ENCODE data around the gene APAF1. TPM values are rescaled to one million over a fixed set of nuclear protein-coding genes. Genes with fewer than 3 reads are reported as not detected.

The APAF1 gene
- total and polyA plus RNA-seq, 9 of the 15 experiments (the other 6 are each of a cell fraction or from before 2014, with no cell fraction given) = 5.1 to 15.7 (median 9.9) TPM

- 88% methylated on average over 2 of the region's 2 CpGs for WGBS (ENCODE audit: insufficient coverage, low coverage, missing lambda C conversion rate)
- Histone ChIP-seq H3K4me1 (replicated peaks in 1 of 2; ENCODE audit: control insufficient read depth in 2 of 2, insufficient read depth in 2 of 2, low read length in 2 of 2) (no peaks in the 10 kb centered on the region), H3K4me3 (no peak overlapping the region), H3K79me2 (ENCODE audit: control insufficient read depth, insufficient read depth, low read length) (peaks cover 32% of the 10 kb centered on the region), H4K20me1 (replicated peaks; ENCODE audit: control insufficient read depth, insufficient read depth, low read length) (no peaks in the 10 kb centered on the region), H3K9ac (ENCODE audit: insufficient read depth in 1 of 2, low read depth in 2 of 2, low read length in 2 of 2) (no peak overlapping the region), H3K9me3 (replicated peaks; ENCODE audit: control insufficient read depth, insufficient read depth, low read depth, low read length) (no peaks in the 10 kb centered on the region), H3K9me1 (ENCODE audit: control insufficient read depth, insufficient read depth, low read length) (no peaks in the 10 kb centered on the region), H2AFZ (ENCODE audit: low read depth, low read length) (no peak overlapping the region), H3K27me3 (ENCODE audit: control insufficient read depth in 2 of 2, insufficient read depth in 2 of 2, low read length in 2 of 2) (no peaks in the 10 kb centered on the region), H3K27ac (ENCODE audit: extremely low read depth, low read depth, low read length) (no peak overlapping the region), H3K4me2 (ENCODE audit: insufficient read depth, low read length) (no peak overlapping the region), H3K36me3 (ENCODE audit: control insufficient read depth, insufficient read depth, low read length) (peaks cover 24% of the 10 kb centered on the region)
- CTCF ChIA-PET (ENCODE audit: low intra/inter-chr PET ratio) = no interaction called here
- no TSS peak for BruUV-seq (replicated peaks)
- intact Hi-C loops (cut with micrococcal nuclease) (no loop called here), in situ Hi-C loops (cut with MboI) (no loop called here)
- POLR2A ChIA-PET = interaction anchor here (0.7 to 1.5 kb wide), 7 partner anchors 8 to 218 kb away, joined by 3 to 6 read pairs (median 3); partner anchors contain the start of gene SLC25A3
- FAIRE-seq (no peak), DNase-seq (ENCODE audit: extremely low read depth in 1 of 4, low spot score in 3 of 4) (no peak), ATAC-seq (no peak)
- TF ChIP-seq SAP30 (IDR thresholded peaks at IDR 0.05; ENCODE audit: borderline replicate concordance, insufficient read depth, low read depth, low read length, poor library complexity, severe bottlenecking) (no peak), MYC (IDR thresholded peaks at IDR 0.05; ENCODE audit: low read depth, low read length) (no peak), MYC (CRISPR knock-in tag; IDR thresholded peaks at IDR 0.05; ENCODE audit: borderline replicate concordance, low read depth) (no peak), CBX2 (IDR thresholded peaks at IDR 0.05; ENCODE audit: insufficient read depth, low read length, poor library complexity, severe bottlenecking) (no peak), ZNF24 (IDR thresholded peaks at IDR 0.05) (no peak), ATF2 (CRISPR knock-in tag; IDR thresholded peaks at IDR 0.05) (no peak), PPARD (CRISPR knock-in tag; IDR thresholded peaks at IDR 0.05) (no peak), EP400 (IDR thresholded peaks at IDR 0.05) (no peak), ATF1 (CRISPR knock-in tag; IDR thresholded peaks at IDR 0.05) (no peak), ATF1 (tag; IDR thresholded peaks at IDR 0.05) (no peak), SMAD2 (IDR thresholded peaks at IDR 0.05; ENCODE audit: low read depth, low read length) (no peak), BCOR (IDR thresholded peaks at IDR 0.05) (no peak), CTCF (IDR thresholded peaks at IDR 0.05 in 2 of 3, conservative IDR thresholded peaks at IDR 0.05 in 1 of 3; ENCODE audit: insufficient read depth in 2 of 3, low read depth in 1 of 3, low read length in 3 of 3) (no peak), RBM25 (IDR thresholded peaks at IDR 0.05; ENCODE audit: low read depth, low read length, severe bottlenecking) (no peak), IFI16 (CRISPR knock-in tag; IDR thresholded peaks at IDR 0.05) (no peak), MCM5 (IDR thresholded peaks at IDR 0.05; ENCODE audit: low read depth) (no peak), ZBTB26 (CRISPR knock-in tag; IDR thresholded peaks at IDR 0.05) (no peak)
- TF ChIP-seq, protein P1, sequence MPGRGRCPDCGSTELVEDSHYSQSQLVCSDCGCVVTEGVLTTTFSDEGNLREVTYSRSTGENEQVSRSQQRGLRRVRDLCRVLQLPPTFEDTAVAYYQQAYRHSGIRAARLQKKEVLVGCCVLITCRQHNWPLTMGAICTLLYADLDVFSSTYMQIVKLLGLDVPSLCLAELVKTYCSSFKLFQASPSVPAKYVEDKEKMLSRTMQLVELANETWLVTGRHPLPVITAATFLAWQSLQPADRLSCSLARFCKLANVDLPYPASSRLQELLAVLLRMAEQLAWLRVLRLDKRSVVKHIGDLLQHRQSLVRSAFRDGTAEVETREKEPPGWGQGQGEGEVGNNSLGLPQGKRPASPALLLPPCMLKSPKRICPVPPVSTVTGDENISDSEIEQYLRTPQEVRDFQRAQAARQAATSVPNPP (IDR thresholded peaks at IDR 0.05; ENCODE audit: borderline replicate concordance, insufficient read depth, insufficient read length) = no peak
These were observed 7.1 kb upstream of the APAF1 start for GRCh38 chr12:98638009-98638408.

All from K562 (cell line).